IPS DF 6.9 (cell line): Measurements from ENCODE around the gene FBXL17.

Experiments
- DNase-seq: peaks from one replicate; pipeline ENCODE4 v3.0.0-alpha.2; 2013; ENCODE audit warnings: low read depth, low spot score
- H3K27ac ChIP-seq: one replicate; pipeline ENCODE4 v1.5.1; 2013; ENCODE audit warnings: low read length, control low read depth
- H3K27me3 ChIP-seq: 2 replicates; pipeline ENCODE4 v1.6.1; 2013; ENCODE audit warnings: mild to moderate bottlenecking, low read length; ENCODE audit not compliant: control insufficient read depth, insufficient read depth
- H3K36me3 ChIP-seq: 2 replicates; pipeline ENCODE4 v1.6.1; 2013; ENCODE audit warnings: low read length; ENCODE audit not compliant: control insufficient read depth, insufficient read depth
- H3K4me1 ChIP-seq: 2 replicates; pipeline ENCODE4 v1.6.1; 2013; ENCODE audit warnings: low read length; ENCODE audit not compliant: control insufficient read depth, insufficient read depth
- H3K4me3 ChIP-seq: 2 replicates; pipeline ENCODE4 v1.5.1; 2013; ENCODE audit warnings: mild to moderate bottlenecking, low read length
- H3K9me3 ChIP-seq: 2 replicates; pipeline ENCODE4 v1.6.1; 2013; ENCODE audit warnings: low read length, inconsistent platforms; ENCODE audit not compliant: control insufficient read depth, insufficient read depth
- WGBS: extraction: QIAGEN DNeasy Blood & Tissue Kit; methylation state at CpG from one replicate; pipeline ENCODE4 v1.1.7; 2013; ENCODE audit warnings: mixed read lengths, missing lambda C conversion rate; ENCODE audit not compliant: insufficient read length, insufficient coverage; 5-methylcytosine and 5-hydroxymethylcytosine counted together

FBXL17 gene

GRCh38 chr5:108136493-108136892 lies 245.4 kb downstream of the FBXL17 start:
- no CpG with 5 or more reads among the region's 2 CpGs for WGBS
- no peak overlapping the region for H3K27ac ChIP-seq
- no peaks in the 10 kb centered on the region for H3K4me1 ChIP-seq
- H3K9me3 ChIP-seq = no peaks in the 10 kb centered on the region
- H3K36me3 ChIP-seq = no peaks in the 10 kb centered on the region
- H3K4me3 ChIP-seq = no peak overlapping the region
- DNase-seq = no peak
- no peaks in the 10 kb centered on the region for H3K27me3 ChIP-seq

- DNase-seq = no peak
- H3K9me3 ChIP-seq = no peaks in the 10 kb centered on the region
- no peaks in the 10 kb centered on the region for H3K27me3 ChIP-seq
- H3K4me3 ChIP-seq = no peak overlapping the region
- WGBS = no CpG with 5 or more reads among the region's 1 CpG
- no peaks in the 10 kb centered on the region for H3K4me1 ChIP-seq
- H3K36me3 ChIP-seq = no peaks in the 10 kb centered on the region
- H3K27ac ChIP-seq = no peak overlapping the region
Observed at GRCh38 chr5:108129129-108129528, 252.8 kb downstream of the FBXL17 start.

- no peaks in the 10 kb centered on the region for H3K27me3 ChIP-seq
- H3K36me3 ChIP-seq = no peaks in the 10 kb centered on the region
- H3K4me1 ChIP-seq = no peaks in the 10 kb centered on the region; the same call in 1 of the 2 replicates
- no peak overlapping the region for H3K27ac ChIP-seq
- no CpG with 5 or more reads among the region's 3 CpGs for WGBS
- no peak overlapping the region for H3K4me3 ChIP-seq
- DNase-seq = no peak
- no peaks in the 10 kb centered on the region for H3K9me3 ChIP-seq
Observed at GRCh38 chr5:108125771-108126511, 256.0 kb downstream of the FBXL17 start.

GRCh38 chr5:108124596-108124995 lies 257.3 kb downstream of the FBXL17 start:
- 100% methylated on average over 2 of the region's 4 CpGs for WGBS
- no peak for DNase-seq
- H3K27ac ChIP-seq = no peak overlapping the region
- H3K9me3 ChIP-seq = no peaks in the 10 kb centered on the region
- H3K27me3 ChIP-seq = no peaks in the 10 kb centered on the region
- H3K4me3 ChIP-seq = no peak overlapping the region
- no peaks in the 10 kb centered on the region; the same call in 1 of the 2 replicates for H3K4me1 ChIP-seq
- H3K36me3 ChIP-seq = no peaks in the 10 kb centered on the region

GRCh38 chr5:108122702-108123101 lies 259.2 kb downstream of the FBXL17 start:
- H3K4me1 ChIP-seq = no peaks in the 10 kb centered on the region; the same call in 1 of the 2 replicates
- no peaks in the 10 kb centered on the region for H3K36me3 ChIP-seq
- WGBS = no CpG with 5 or more reads among the region's 4 CpGs
- H3K27me3 ChIP-seq = no peaks in the 10 kb centered on the region
- no peak for DNase-seq
- no peak overlapping the region for H3K27ac ChIP-seq
- H3K4me3 ChIP-seq = no peak overlapping the region
- H3K9me3 ChIP-seq = no peaks in the 10 kb centered on the region

- WGBS = no CpG with 5 or more reads among the region's 2 CpGs
- H3K27me3 ChIP-seq = no peaks in the 10 kb centered on the region
- no peaks in the 10 kb centered on the region; the same call in 1 of the 2 replicates for H3K4me1 ChIP-seq
- no peaks in the 10 kb centered on the region for H3K9me3 ChIP-seq
- no peak overlapping the region for H3K4me3 ChIP-seq
- H3K27ac ChIP-seq = no peak overlapping the region
- no peak for DNase-seq
- H3K36me3 ChIP-seq = no peaks in the 10 kb centered on the region
Observed at GRCh38 chr5:108118813-108119514, 262.9 kb downstream of the FBXL17 start.

- Histone ChIP-seq H3K36me3 (no peaks in the 10 kb centered on the region), H3K4me1 (no peaks in the 10 kb centered on the region), H3K9me3 (no peaks in the 10 kb centered on the region), H3K27ac (no peak overlapping the region), H3K27me3 (no peaks in the 10 kb centered on the region), H3K4me3 (no peak overlapping the region)
- DNase-seq = no peak
Observed at GRCh38 chr5:108115673-108116072, 266.2 kb downstream of the FBXL17 start.

- no CpG with 5 or more reads among the region's 2 CpGs for WGBS
- DNase-seq = no peak
- no peak overlapping the region for H3K27ac ChIP-seq
- H3K9me3 ChIP-seq = no peaks in the 10 kb centered on the region
- H3K4me3 ChIP-seq = no peak overlapping the region
- no peaks in the 10 kb centered on the region for H3K27me3 ChIP-seq
- no peaks in the 10 kb centered on the region for H3K4me1 ChIP-seq
- no peaks in the 10 kb centered on the region for H3K36me3 ChIP-seq
Observed at GRCh38 chr5:108113950-108114349, 267.9 kb downstream of the FBXL17 start.

GRCh38 chr5:108111736-108112135 lies 270.2 kb downstream of the FBXL17 start:
- no peaks in the 10 kb centered on the region for H3K36me3 ChIP-seq
- H3K9me3 ChIP-seq = no peaks in the 10 kb centered on the region
- WGBS = no CpG with 5 or more reads among the region's 2 CpGs
- H3K4me3 ChIP-seq = no peak overlapping the region
- no peak for DNase-seq
- H3K27ac ChIP-seq = no peak overlapping the region
- H3K27me3 ChIP-seq = no peaks in the 10 kb centered on the region
- H3K4me1 ChIP-seq = no peaks in the 10 kb centered on the region

- Histone ChIP-seq H3K4me3 (no peak overlapping the region), H3K27me3 (no peaks in the 10 kb centered on the region), H3K27ac (no peak overlapping the region), H3K9me3 (no peaks in the 10 kb centered on the region), H3K4me1 (no peaks in the 10 kb centered on the region), H3K36me3 (no peaks in the 10 kb centered on the region)
- no peak for DNase-seq
- WGBS = no CpG with 5 or more reads among the region's 2 CpGs
Observed at GRCh38 chr5:108109059-108109458, 272.8 kb downstream of the FBXL17 start.
